WTC11 (cell line): ENCODE measurements around the gene UBASH3B. TPM values are rescaled to one million over a fixed set of nuclear protein-coding genes. Genes with fewer than 3 reads are reported as not detected.

ENCODE experiments used
- ATAC-seq: fragments of 200-7000 bp; cut with Tn5 transposase; 2 replicates; pipeline ENCODE4 v1.10.0; 2021; ENCODE audit warnings: mild to moderate bottlenecking, moderate library complexity
- CTCF ChIA-PET: fragments of 300-600 bp; sonication (Branson Sonifier 250); formaldehyde crosslinking; loops from one replicate; lab custom pipeline; 2021; ENCODE audit warnings: antibody characterized with exemption; lab: Charles Lee
- POLR2A ChIA-PET: fragments of 350-600 bp; sonication (Branson Sonifier 250); formaldehyde crosslinking; loops from one replicate; lab custom pipeline; 2021; ENCODE audit warnings: antibody characterized with exemption; lab: Charles Lee
- DNase-seq: peaks from one replicate; pipeline ENCODE4 v3.0.0; 2021; ENCODE audit warnings: low spot score
- H3K27ac Mint-ChIP-seq: 2 replicates; pipeline ENCODE4 v1.8.0; 2021; ENCODE audit warnings: mixed read lengths
- H3K27me3 Mint-ChIP-seq: 2 replicates; pipeline ENCODE4 v1.8.0; 2021; ENCODE audit warnings: low read depth, mild to moderate bottlenecking, moderate library complexity, mixed read lengths
- H3K36me3 Mint-ChIP-seq: 2 replicates; pipeline ENCODE4 v1.8.0; 2021; ENCODE audit warnings: mixed read lengths
- H3K4me1 Mint-ChIP-seq: 2 replicates; pipeline ENCODE4 v1.8.0; 2022; ENCODE audit warnings: mixed read lengths
- H3K4me3 Mint-ChIP-seq: 2 replicates; pipeline ENCODE4 v1.8.0; 2021; ENCODE audit warnings: mild to moderate bottlenecking, moderate library complexity, mixed read lengths
- H3K9me3 Mint-ChIP-seq: 2 replicates; pipeline ENCODE4 v1.8.0; 2021; ENCODE audit warnings: mixed read lengths
- ARID4B ChIP-seq: sonication (generic); formaldehyde crosslinking; IDR thresholded peaks from 2 replicates; pipeline ENCODE4 v1.8.0; 2023; ENCODE audit warnings: missing genetic modification reagents, mild to moderate bottlenecking, borderline replicate concordance
- ATF2 ChIP-seq: sonication (generic); formaldehyde crosslinking; IDR thresholded peaks from 2 replicates; pipeline ENCODE4 v1.8.1; 2022; ENCODE audit warnings: low read depth, missing genetic modification reagents, borderline replicate concordance
- ATF3 ChIP-seq: sonication (generic); formaldehyde crosslinking; conservative IDR thresholded peaks from 2 replicates; pipeline ENCODE4 v1.8.1; 2022; ENCODE audit warnings: mild to moderate bottlenecking, missing genetic modification reagents
- CTCF ChIP-seq: fragments of 200-600 bp; IDR thresholded peaks from 2 replicates; pipeline ENCODE4 v1.8.0; 2022; ENCODE audit warnings: antibody characterized with exemption
- E2F4 ChIP-seq: sonication (generic); formaldehyde crosslinking; IDR thresholded peaks from 2 replicates; pipeline ENCODE4 v1.8.1; 2022; ENCODE audit warnings: low read depth, mild to moderate bottlenecking, moderate library complexity, missing genetic modification reagents, borderline replicate concordance
- ELF4 ChIP-seq: sonication (generic); formaldehyde crosslinking; IDR thresholded peaks from 2 replicates; pipeline ENCODE4 v1.8.1; 2022; ENCODE audit warnings: low read depth, mild to moderate bottlenecking, moderate library complexity, missing genetic modification reagents
- FOXP1 ChIP-seq: sonication (generic); formaldehyde crosslinking; IDR thresholded peaks from 2 replicates; pipeline ENCODE4 v1.8.0; 2022; ENCODE audit warnings: missing genetic modification reagents, mild to moderate bottlenecking, moderate library complexity, borderline replicate concordance
- HMGA2 ChIP-seq: fragments of 250-450 bp; sonication (Bioruptor Pico); IDR thresholded peaks from 2 replicates; pipeline ENCODE4 v1.4.0; 2021; ENCODE audit warnings: mild to moderate bottlenecking, moderate library complexity
- JUN ChIP-seq: sonication (generic); formaldehyde crosslinking; IDR thresholded peaks from 2 replicates; pipeline ENCODE4 v1.8.0; 2023; ENCODE audit warnings: mild to moderate bottlenecking, missing genetic modification reagents
- MXD4 ChIP-seq: fragments of 250-450 bp; sonication (Bioruptor Pico); IDR thresholded peaks from 2 replicates; pipeline ENCODE4 v1.8.0; 2021; ENCODE audit warnings: mild to moderate bottlenecking, moderate library complexity, borderline replicate concordance
- TEAD4 ChIP-seq: sonication (generic); formaldehyde crosslinking; IDR thresholded peaks from 2 replicates; pipeline ENCODE4 v1.8.0; 2022; ENCODE audit warnings: mild to moderate bottlenecking, missing genetic modification reagents
- TP53 ChIP-seq: sonication (generic); formaldehyde crosslinking; IDR thresholded peaks from 2 replicates; pipeline ENCODE4 v1.8.1; 2023; ENCODE audit warnings: mild to moderate bottlenecking, missing genetic modification reagents
- USF1 ChIP-seq: sonication (generic); formaldehyde crosslinking; IDR thresholded peaks from 2 replicates; pipeline ENCODE4 v1.8.0; 2022; ENCODE audit warnings: mild to moderate bottlenecking, missing genetic modification reagents
- USF2 ChIP-seq: sonication (generic); formaldehyde crosslinking; IDR thresholded peaks from 2 replicates; pipeline ENCODE4 v1.8.1; 2023; ENCODE audit warnings: mild to moderate bottlenecking, missing genetic modification reagents, moderate library complexity
- ZMAT4 ChIP-seq: fragments of 250-450 bp; sonication (Bioruptor Pico); IDR thresholded peaks from 2 replicates; pipeline ENCODE4 v1.9.0; 2021; ENCODE audit warnings: mild to moderate bottlenecking
- total RNA-seq: library from RNA; stranded (reverse); gene quantifications from 3 replicates; pipeline ENCODE4 v1.2.3, GENCODE V29; 2021

UBASH3B gene
- total RNA-seq, 1 experiment from 2014 or later = 21.1 TPM

GRCh38 chr11:122836916-122837315 is 181.4 kb downstream of the UBASH3B start:
- peaks cover 35% of the 10 kb centered on the region for H3K4me1 Mint-ChIP-seq
- peaks cover 15% of the 10 kb centered on the region for H3K9me3 Mint-ChIP-seq
- no peak overlapping the region for H3K4me3 Mint-ChIP-seq
- ATAC-seq (no peak), DNase-seq (no peak)
- H3K27ac Mint-ChIP-seq = no peak overlapping the region
- ChIA-PET CTCF (interaction anchor here (1.9 kb wide), 1 partner anchor 17 kb away, joined by 5 read pairs; no protein-coding TSS in a partner anchor), POLR2A (no interaction called here)
- peaks cover 3% of the 10 kb centered on the region; the same call in 1 of the 2 replicates for H3K27me3 Mint-ChIP-seq
- no peaks in the 10 kb centered on the region for H3K36me3 Mint-ChIP-seq
- TF ChIP-seq FOXP1 (no peak), JUN (CRISPR knock-in tag) (no peak), USF2 (CRISPR knock-in tag) (no peak), CTCF (no peak), TEAD4 (CRISPR knock-in tag) (no peak)

- Mint-ChIP-seq H3K4me3 (no peak overlapping the region), H3K27ac (no peak overlapping the region), H3K36me3 (no peaks in the 10 kb centered on the region), H3K4me1 (peaks cover 27% of the 10 kb centered on the region), H3K9me3 (peaks cover 20% of the 10 kb centered on the region), H3K27me3 (peaks cover 3% of the 10 kb centered on the region; the same call in 1 of the 2 replicates)
- POLR2A ChIA-PET = no interaction called here
- TF ChIP-seq ARID4B (CRISPR knock-in tag) = no peak
- no peak for TF ChIP-seq E2F4 (CRISPR knock-in tag)
- no peak for ATAC-seq
- CTCF ChIA-PET = interaction anchor here (1.2 kb wide), 1 partner anchor 42 kb away, joined by 6 read pairs; no protein-coding TSS in a partner anchor
- DNase-seq = no peak
Measured at GRCh38 chr11:122837528-122838346, 182.2 kb downstream of the UBASH3B start.

GRCh38 chr11:122843281-122844141 is 188.0 kb downstream of the UBASH3B start:
- ChIA-PET CTCF (interaction anchor here (1.0 to 1.1 kb wide), 2 partner anchors 11 to 30 kb away, joined by 3 to 4 read pairs; no protein-coding TSS in a partner anchor), POLR2A (no interaction called here)
- ATAC-seq = no peak
- Mint-ChIP-seq H3K9me3 (peaks cover 14% of the 10 kb centered on the region; the same call in 1 of the 2 replicates), H3K4me3 (no peak overlapping the region), H3K27me3 (no peaks in the 10 kb centered on the region), H3K27ac (no peak overlapping the region), H3K4me1 (0 out of 2 replicates have a peak, but pooled peaks cover 3% of the 10 kb centered on the region), H3K36me3 (no peaks in the 10 kb centered on the region)
- DNase-seq = no peak
- TF ChIP-seq USF1 (CRISPR knock-in tag) (no peak), ATF2 (CRISPR knock-in tag) (no peak), ELF4 (CRISPR knock-in tag) (no peak), HMGA2 (CRISPR knock-in tag) (no peak), TP53 (no peak), ZMAT4 (no peak), MXD4 (CRISPR knock-in tag) (no peak), ATF3 (no peak), USF2 (CRISPR knock-in tag) (no peak)
